GM20000 (cell line): ENCODE data around the gene ANKRD40.

ENCODE experiments used
- DNase-seq: peaks from one replicate; pipeline ENCODE4 v3.0.0; 2012; ENCODE audit warnings: low spot score
- CTCF ChIP-seq: IDR thresholded peaks from 2 replicates; pipeline ENCODE4 v1.5.1; 2012; ENCODE audit warnings: mild to moderate bottlenecking, control low read depth; ENCODE audit errors: extremely low read depth, missing control alignments

ANKRD40 gene

GRCh38 chr17:50692448-50693035 lies 15.2 kb downstream of the ANKRD40 start:
- no peak for TF ChIP-seq CTCF
- no peak for DNase-seq

GRCh38 chr17:50691550-50692447 lies 15.9 kb downstream of the ANKRD40 start:
- no peak for DNase-seq

GRCh38 chr17:50690887-50691549 lies 16.7 kb downstream of the ANKRD40 start:
- no peak for TF ChIP-seq CTCF
- DNase-seq = no peak

More at GRCh38 chr17:50691550-50692447, 15.9 kb downstream of the ANKRD40 start:
- TF ChIP-seq CTCF = no peak

GRCh38 chr17:50689956-50690886 lies 17.5 kb downstream of the ANKRD40 start:
- no peak for TF ChIP-seq CTCF
- no peak for DNase-seq

GRCh38 chr17:50689251-50689650 lies 18.5 kb downstream of the ANKRD40 start:
- TF ChIP-seq CTCF = no peak
- DNase-seq = no peak

GRCh38 chr17:50688245-50688644 lies 19.5 kb downstream of the ANKRD40 start:
- TF ChIP-seq CTCF = no peak
- no peak for DNase-seq
